H9 (cell line): ENCODE results near the gene CAT. TPM values are rescaled to one million over a fixed set of nuclear protein-coding genes. Genes with fewer than 3 reads are reported as not detected.

ENCODE experiments used
- DNase-seq: peaks from one replicate; pipeline ENCODE4 v3.0.0-alpha.2; 2017
- H2AFZ ChIP-seq: one replicate; pipeline ENCODE4 v1.6.1; 2013; ENCODE audit warnings: mild to moderate bottlenecking, low read length, control low read depth, moderate library complexity
- H2AK5ac ChIP-seq: 2 replicates; pipeline ENCODE4 v1.6.1; 2013; ENCODE audit warnings: low read length, control low read depth, mixed read lengths; ENCODE audit not compliant: insufficient read length
- H2BK120ac ChIP-seq: one replicate; pipeline ENCODE4 v1.6.1; 2013; ENCODE audit warnings: low read depth, mild to moderate bottlenecking, low read length, control low read depth, inconsistent platforms; ENCODE audit not compliant: poor library complexity, severe bottlenecking
- H2BK12ac ChIP-seq: 2 replicates; pipeline ENCODE4 v1.6.1; 2013; ENCODE audit warnings: low read length, control low read depth, mixed read lengths, low read depth; ENCODE audit not compliant: insufficient read length
- H2BK15ac ChIP-seq: 2 replicates; pipeline ENCODE4 v1.6.1; 2013; ENCODE audit warnings: low read depth, low read length, control low read depth
- H2BK20ac ChIP-seq: one replicate; pipeline ENCODE4 v1.6.1; 2013; ENCODE audit warnings: low read depth, mild to moderate bottlenecking, low read length, control low read depth, inconsistent platforms; ENCODE audit not compliant: poor library complexity, severe bottlenecking
- H2BK5ac ChIP-seq: 2 replicates; pipeline ENCODE4 v1.6.1; 2013; ENCODE audit warnings: low read length, control low read depth, mixed read lengths; ENCODE audit not compliant: insufficient read length
- H3K14ac ChIP-seq: 2 replicates; pipeline ENCODE4 v1.6.1; 2013; ENCODE audit warnings: low read length, control low read depth; ENCODE audit not compliant: insufficient read depth
- H3K18ac ChIP-seq: 2 replicates; pipeline ENCODE4 v1.6.1; 2013; ENCODE audit warnings: low read depth, mild to moderate bottlenecking, mixed read lengths, low read length, control low read depth; ENCODE audit not compliant: insufficient read length
- H3K23ac ChIP-seq: 2 replicates; pipeline ENCODE4 v1.6.1; 2013; ENCODE audit warnings: low read length, control low read depth, mixed read lengths, low read depth; ENCODE audit not compliant: insufficient read length
- H3K23me2 ChIP-seq: 2 replicates; pipeline ENCODE4 v1.6.1; 2013; ENCODE audit warnings: low read depth, mild to moderate bottlenecking, mixed read lengths, low read length, control low read depth; ENCODE audit not compliant: insufficient read length, poor library complexity, severe bottlenecking
- H3K27ac ChIP-seq: 2 replicates; pipeline ENCODE4 v1.5.1; 2013; ENCODE audit warnings: low read length, control low read depth, mixed read lengths, low read depth; ENCODE audit not compliant: insufficient read length
- H3K27me3 ChIP-seq: 2 replicates; pipeline ENCODE4 v1.6.1; 2013; ENCODE audit warnings: low read length, control low read depth, inconsistent platforms; ENCODE audit not compliant: insufficient read depth
- H3K4ac ChIP-seq: 2 replicates; pipeline ENCODE4 v1.6.1; 2013; ENCODE audit warnings: low read depth, mild to moderate bottlenecking, control low read depth, inconsistent platforms, low read length, moderate library complexity
- H3K4me1 ChIP-seq: 2 replicates; pipeline ENCODE4 v1.6.1; 2013; ENCODE audit warnings: low read length, control low read depth, inconsistent platforms; ENCODE audit not compliant: insufficient read depth
- H3K4me2 ChIP-seq: 2 replicates; pipeline ENCODE4 v1.6.1; 2013; ENCODE audit warnings: low read length, control low read depth, mixed read lengths; ENCODE audit not compliant: insufficient read length, insufficient read depth
- H3K56ac ChIP-seq: 2 replicates; pipeline ENCODE4 v1.6.1; 2013; ENCODE audit warnings: low read depth, mild to moderate bottlenecking, mixed read lengths, low read length, control low read depth; ENCODE audit not compliant: insufficient read length
- H3K79me1 ChIP-seq: 2 replicates; pipeline ENCODE4 v1.6.1; 2013; ENCODE audit warnings: low read depth, mild to moderate bottlenecking, moderate library complexity, low read length, control low read depth, inconsistent platforms; ENCODE audit not compliant: insufficient read depth, poor library complexity, severe bottlenecking
- H3K79me2 ChIP-seq: 2 replicates; pipeline ENCODE4 v1.6.1; 2013; ENCODE audit warnings: low read length, control low read depth, inconsistent platforms; ENCODE audit not compliant: insufficient read depth
- H3K9ac ChIP-seq: 2 replicates; pipeline ENCODE4 v1.6.1; 2013; ENCODE audit warnings: low read length, control low read depth, mixed read lengths; ENCODE audit not compliant: insufficient read length; ENCODE audit errors: extremely low read depth
- H3K9me3 ChIP-seq: one replicate; pipeline ENCODE4 v1.6.1; 2013; ENCODE audit warnings: low read depth, low read length, inconsistent platforms; ENCODE audit not compliant: control insufficient read depth
- H3T11ph ChIP-seq: one replicate; pipeline ENCODE4 v1.6.1; 2013; ENCODE audit warnings: mild to moderate bottlenecking, low read length, control low read depth, inconsistent platforms
- H4K20me1 ChIP-seq: one replicate; pipeline ENCODE4 v1.6.1; 2013; ENCODE audit not compliant: control insufficient read depth, insufficient read length, insufficient read depth
- H4K5ac ChIP-seq: 2 replicates; pipeline ENCODE4 v1.6.1; 2013; ENCODE audit warnings: low read depth, mild to moderate bottlenecking, mixed read lengths, low read length, control low read depth; ENCODE audit not compliant: insufficient read length
- H4K8ac ChIP-seq: replicated peaks from 2 replicates; pipeline ENCODE4 v1.6.1; 2013; ENCODE audit warnings: low read length, control low read depth, mixed read lengths, low read depth; ENCODE audit not compliant: insufficient read length
- H4K91ac ChIP-seq: 2 replicates; pipeline ENCODE4 v1.6.1; 2013; ENCODE audit warnings: low read depth, mild to moderate bottlenecking, moderate library complexity, mixed read lengths, low read length, control low read depth; ENCODE audit not compliant: insufficient read length
- H3K27ac Mint-ChIP-seq, 3 experiments: 2 replicates in 2 of 3; 3 replicates in 1 of 3; pipeline ENCODE4 v1.8.0; 2020 to 2021; ENCODE audit warnings: mixed read lengths in 3 of 3, mild to moderate bottlenecking in 1 of 3, moderate library complexity in 1 of 3
- H3K27me3 Mint-ChIP-seq: 2 replicates; pipeline ENCODE4 v1.8.0; 2021; ENCODE audit warnings: low read depth, mild to moderate bottlenecking, moderate library complexity, mixed read lengths
- H3K36me3 Mint-ChIP-seq, 3 experiments: 2 replicates in 2 of 3; 3 replicates in 1 of 3; pipeline ENCODE4 v1.8.0; 2020 to 2021; ENCODE audit warnings: low read depth in 3 of 3, mixed read lengths in 3 of 3; ENCODE audit not compliant: insufficient read depth in 1 of 3
- H3K4me1 Mint-ChIP-seq, 2 experiments: 2 replicates each; pipeline ENCODE4 v1.8.0; 2020; ENCODE audit warnings: mixed read lengths in 2 of 2
- H3K4me3 Mint-ChIP-seq, 2 experiments: 2 replicates in 1 of 2; 3 replicates in 1 of 2; pipeline ENCODE4 v1.8.0; 2020 to 2021; ENCODE audit warnings: mild to moderate bottlenecking in 2 of 2, mixed read lengths in 2 of 2, moderate library complexity in 1 of 2
- H3K9me3 Mint-ChIP-seq, 2 experiments: 2 replicates in 1 of 2; 3 replicates in 1 of 2; pipeline ENCODE4 v1.8.0; 2020; ENCODE audit warnings: mild to moderate bottlenecking in 2 of 2, mixed read lengths in 2 of 2, moderate library complexity in 1 of 2
- WGBS: extraction: QIAGEN DNeasy Blood & Tissue Kit; methylation state at CpG from one replicate; pipeline ENCODE4 v1.1.7; 2013; ENCODE audit warnings: missing lambda C conversion rate, low lambda C conversion rate, mixed read lengths; ENCODE audit not compliant: insufficient read length; ENCODE audit errors: extremely low coverage; 5-methylcytosine and 5-hydroxymethylcytosine counted together
- total RNA-seq: library from RNA; stranded (reverse); gene quantifications from 2 replicates; pipeline ENCODE4 v1.2.1, GENCODE V29; 2021
- TF ChIP-seq, protein P1 (sequence below): fragments of 200-600 bp; sonication (generic); conservative IDR thresholded peaks from 3 replicates; pipeline ENCODE4 v1.8.0; 2021; ENCODE audit warnings: antibody characterized with exemption, mild to moderate bottlenecking

The CAT gene
- total RNA-seq, 1 experiment from 2014 or later: 9.9 TPM

DNA sequence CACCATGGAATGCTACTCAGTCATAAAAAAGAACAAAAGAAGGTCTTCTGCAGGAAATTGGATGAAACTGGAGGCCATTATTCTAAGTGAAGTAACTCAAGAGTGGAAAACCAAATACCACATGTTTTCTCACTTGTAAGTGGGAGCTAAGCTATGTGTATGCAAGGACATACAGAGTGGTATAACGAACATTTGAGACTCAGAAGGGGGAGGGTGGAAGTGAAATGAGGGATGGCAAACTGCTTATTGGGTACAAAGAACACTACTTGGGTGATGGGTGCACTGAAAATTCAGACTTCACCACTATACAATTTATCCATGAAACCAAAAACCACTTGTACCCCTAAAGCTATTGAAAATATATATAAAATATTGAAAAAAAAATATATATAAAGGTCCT lies 13.4 kb upstream of the CAT start:
- Histone ChIP-seq H2BK5ac (no peak overlapping the region), H4K5ac (no peak overlapping the region), H3K4me2 (no peak overlapping the region), H3K27me3 (no peaks in the 10 kb centered on the region), H4K91ac (no peak overlapping the region), H2BK120ac (no peak overlapping the region), H3K9me3 (no peaks in the 10 kb centered on the region), H4K8ac (no peak overlapping the region), H3K79me1 (no peaks in the 10 kb centered on the region), H4K20me1 (no peaks in the 10 kb centered on the region), H3K23ac (no peak overlapping the region), H3K9ac (no peak overlapping the region), H2BK20ac (no peak overlapping the region), H3K14ac (no peak overlapping the region), H2AK5ac (no peak overlapping the region), H3K27ac (no peak overlapping the region), H2AFZ (no peak overlapping the region), H3T11ph (no peak overlapping the region), H3K4me1 (no peaks in the 10 kb centered on the region), H2BK15ac (no peak overlapping the region), H3K18ac (no peak overlapping the region), H3K4ac (no peak overlapping the region), H2BK12ac (no peak overlapping the region), H3K23me2 (no peaks in the 10 kb centered on the region), H3K56ac (no peak overlapping the region), H3K79me2 (no peaks in the 10 kb centered on the region)
- TF ChIP-seq, protein P1, sequence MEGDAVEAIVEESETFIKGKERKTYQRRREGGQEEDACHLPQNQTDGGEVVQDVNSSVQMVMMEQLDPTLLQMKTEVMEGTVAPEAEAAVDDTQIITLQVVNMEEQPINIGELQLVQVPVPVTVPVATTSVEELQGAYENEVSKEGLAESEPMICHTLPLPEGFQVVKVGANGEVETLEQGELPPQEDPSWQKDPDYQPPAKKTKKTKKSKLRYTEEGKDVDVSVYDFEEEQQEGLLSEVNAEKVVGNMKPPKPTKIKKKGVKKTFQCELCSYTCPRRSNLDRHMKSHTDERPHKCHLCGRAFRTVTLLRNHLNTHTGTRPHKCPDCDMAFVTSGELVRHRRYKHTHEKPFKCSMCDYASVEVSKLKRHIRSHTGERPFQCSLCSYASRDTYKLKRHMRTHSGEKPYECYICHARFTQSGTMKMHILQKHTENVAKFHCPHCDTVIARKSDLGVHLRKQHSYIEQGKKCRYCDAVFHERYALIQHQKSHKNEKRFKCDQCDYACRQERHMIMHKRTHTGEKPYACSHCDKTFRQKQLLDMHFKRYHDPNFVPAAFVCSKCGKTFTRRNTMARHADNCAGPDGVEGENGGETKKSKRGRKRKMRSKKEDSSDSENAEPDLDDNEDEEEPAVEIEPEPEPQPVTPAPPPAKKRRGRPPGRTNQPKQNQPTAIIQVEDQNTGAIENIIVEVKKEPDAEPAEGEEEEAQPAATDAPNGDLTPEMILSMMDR: no peak
- Mint-ChIP-seq H3K36me3 (no peaks in the 10 kb centered on the region), H3K27ac (no peak overlapping the region), H3K4me3 (no peak overlapping the region), H3K9me3 (no peaks in the 10 kb centered on the region), H3K27me3 (peaks cover under 1% of the 10 kb centered on the region; the same call in 1 of the 2 replicates), H3K4me1 (no peaks in the 10 kb centered on the region)
- no CpG with 5 or more reads among the region's 1 CpG for WGBS
- no peak for DNase-seq
